ENCODE measurements around the gene RNF217.

The RNF217 gene

GRCh38 chr6:125001684-125002405 lies 39.6 kb downstream of the RNF217 start:
- Histone ChIP-seq H3K4me3 (ENCODE audit: extremely low read depth, insufficient read depth, low read length, poor library complexity, severe bottlenecking) (no peak overlapping the region), H3K4me1 (ENCODE audit: control insufficient read depth, insufficient read depth, low read length, poor library complexity, severe bottlenecking) (peaks cover 32% of the 10 kb centered on the region), H3K27ac (ENCODE audit: low read depth, low read length, severe bottlenecking) (peak overlapping the region; percentile 87), H3K9me3 (ENCODE audit: control insufficient read depth, low read length) (no peaks in the 10 kb centered on the region), H3K36me3 (ENCODE audit: control insufficient read depth, insufficient read depth, low read length) (peaks cover 18% of the 10 kb centered on the region)
- WGBS, 2 experiments (ENCODE audit: insufficient coverage in 2 of 2), result 51 to 75% methylated on average over 3 of the region's 4 CpGs

- peak overlapping the region; percentile 87 for H3K27ac ChIP-seq (ENCODE audit: low read depth, low read length, severe bottlenecking)
- peaks cover 13% of the 10 kb centered on the region for H3K36me3 ChIP-seq (ENCODE audit: control insufficient read depth, insufficient read depth, low read length)
- H3K4me3 ChIP-seq (ENCODE audit: extremely low read depth, insufficient read depth, low read length, poor library complexity, severe bottlenecking), result no peak overlapping the region
- H3K9me3 ChIP-seq (ENCODE audit: control insufficient read depth, low read length), result no peaks in the 10 kb centered on the region
- H3K4me1 ChIP-seq (ENCODE audit: control insufficient read depth, insufficient read depth, low read length, poor library complexity, severe bottlenecking), result peaks cover 35% of the 10 kb centered on the region
- WGBS, 2 experiments (ENCODE audit: insufficient coverage in 2 of 2), result 82% methylated on average over 5 to 6 of the region's 8 CpGs
Observed at GRCh38 chr6:125002406-125002741, 40.1 kb downstream of the RNF217 start.

- Histone ChIP-seq H3K9me3 (ENCODE audit: control insufficient read depth, low read length) (no peaks in the 10 kb centered on the region), H3K36me3 (ENCODE audit: control insufficient read depth, insufficient read depth, low read length) (peaks cover 6% of the 10 kb centered on the region), H3K4me1 (ENCODE audit: control insufficient read depth, insufficient read depth, low read length, poor library complexity, severe bottlenecking) (peaks cover 35% of the 10 kb centered on the region), H3K27ac (ENCODE audit: low read depth, low read length, severe bottlenecking) (peak overlapping the region; percentile 87), H3K4me3 (ENCODE audit: extremely low read depth, insufficient read depth, low read length, poor library complexity, severe bottlenecking) (no peak overlapping the region)
- 100% methylated on average over 1 of the region's 2 CpGs for WGBS, 2 experiments (ENCODE audit: insufficient coverage in 2 of 2)
Observed at GRCh38 chr6:125003070-125003469, 40.8 kb downstream of the RNF217 start.

DNA sequence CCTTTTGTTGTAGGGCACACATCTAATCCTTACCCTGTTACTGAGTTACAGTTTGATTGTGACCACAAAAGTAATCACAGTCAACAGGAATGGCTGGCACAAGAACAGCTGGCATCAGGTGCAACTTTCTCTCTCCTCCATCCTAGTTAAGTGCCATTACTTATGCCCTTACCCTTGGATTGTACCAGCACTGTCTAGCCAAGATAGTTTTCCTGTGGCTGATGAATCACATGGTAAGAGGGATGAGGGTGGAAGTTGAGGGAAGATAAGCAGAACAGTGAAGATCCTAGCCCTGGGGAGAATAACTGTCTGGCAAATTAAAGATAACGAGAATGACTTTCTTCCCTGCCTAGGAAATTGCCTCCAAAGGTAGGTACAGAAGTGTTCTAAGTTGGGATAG lies 42.0 kb downstream of the RNF217 start:
- Histone ChIP-seq H3K9me3 (ENCODE audit: control insufficient read depth, low read length) (no peaks in the 10 kb centered on the region), H3K36me3 (ENCODE audit: control insufficient read depth, insufficient read depth, low read length) (peaks cover under 1% of the 10 kb centered on the region), H3K27ac (ENCODE audit: low read depth, low read length, severe bottlenecking) (no peak overlapping the region), H3K4me3 (ENCODE audit: extremely low read depth, insufficient read depth, low read length, poor library complexity, severe bottlenecking) (no peak overlapping the region), H3K4me1 (ENCODE audit: control insufficient read depth, insufficient read depth, low read length, poor library complexity, severe bottlenecking) (peaks cover 36% of the 10 kb centered on the region)
- 100% methylated on average over 1 of the region's 1 CpG; no CpG with 5 or more reads in 1 of the 2 experiments for WGBS, 2 experiments (ENCODE audit: insufficient coverage in 2 of 2)

DNA sequence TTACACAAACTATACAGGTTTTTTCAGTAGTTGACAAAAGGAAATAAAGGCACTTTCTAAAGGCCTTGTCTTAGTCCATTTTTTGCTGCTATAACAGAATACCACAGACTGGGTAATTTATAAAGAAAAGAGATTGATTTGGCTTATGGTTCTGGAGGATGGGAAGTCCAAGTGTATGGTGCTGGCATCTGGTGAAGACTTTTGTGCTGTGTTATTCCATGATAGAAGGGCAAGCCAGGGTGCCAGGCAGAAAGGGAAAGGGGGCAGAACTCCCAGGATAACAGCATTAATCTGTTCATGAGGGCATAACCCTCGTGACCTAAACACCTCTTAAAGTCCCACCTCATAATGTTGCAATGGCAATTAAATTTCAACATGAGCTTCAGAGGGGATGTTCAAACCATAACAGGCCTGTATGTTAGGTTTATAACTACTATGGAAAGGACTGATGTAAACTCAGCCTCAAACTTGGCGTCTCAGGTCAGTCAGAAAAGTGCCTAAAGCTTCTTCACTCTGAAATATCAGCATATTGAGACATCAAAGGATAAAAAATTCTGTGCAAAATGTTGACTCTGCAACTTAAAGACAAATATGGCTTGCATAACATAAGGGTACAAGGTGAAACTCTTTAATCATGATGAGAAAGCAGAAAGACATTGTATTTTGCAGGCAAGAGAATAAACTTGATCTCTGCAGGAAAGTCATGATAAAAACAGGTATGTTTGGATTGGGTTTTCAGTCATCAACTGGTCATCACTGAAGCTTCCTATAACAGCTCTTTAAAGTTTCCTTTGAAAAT lies 42.8 kb downstream of the RNF217 start:
- Histone ChIP-seq H3K36me3 (ENCODE audit: control insufficient read depth, insufficient read depth, low read length) (no peaks in the 10 kb centered on the region), H3K4me1 (ENCODE audit: control insufficient read depth, insufficient read depth, low read length, poor library complexity, severe bottlenecking) (peaks cover 36% of the 10 kb centered on the region), H3K4me3 (ENCODE audit: extremely low read depth, insufficient read depth, low read length, poor library complexity, severe bottlenecking) (no peak overlapping the region), H3K27ac (ENCODE audit: low read depth, low read length, severe bottlenecking) (no peak overlapping the region), H3K9me3 (ENCODE audit: control insufficient read depth, low read length) (no peaks in the 10 kb centered on the region)
- 100% methylated on average over 1 of the region's 2 CpGs; no CpG with 5 or more reads in 1 of the 2 experiments for WGBS, 2 experiments (ENCODE audit: insufficient coverage in 2 of 2)

DNA sequence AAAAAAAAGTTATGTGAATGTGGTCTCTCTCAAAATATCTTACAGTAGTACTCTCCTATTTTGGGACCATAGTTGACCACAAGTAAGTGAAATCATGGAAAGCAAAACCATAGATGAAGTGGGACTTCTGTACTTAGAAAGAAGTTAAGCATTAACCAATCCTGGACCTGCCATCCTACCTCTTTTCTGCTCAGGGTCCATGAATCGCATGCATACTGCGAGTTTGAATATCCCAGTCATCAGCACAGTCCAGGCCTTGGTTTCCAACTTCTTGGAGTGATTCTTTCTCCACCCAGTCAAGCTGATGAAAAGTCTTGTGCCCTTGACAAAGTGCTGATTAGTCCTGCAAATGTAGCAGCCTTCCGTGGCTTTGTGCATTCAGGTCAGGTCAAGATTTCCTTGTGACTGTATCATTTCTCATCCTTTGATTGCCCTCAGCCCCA lies 46.0 kb downstream of the RNF217 start:
- Histone ChIP-seq H3K4me1 (ENCODE audit: control insufficient read depth, insufficient read depth, low read length, poor library complexity, severe bottlenecking) (peaks cover 16% of the 10 kb centered on the region), H3K9me3 (ENCODE audit: control insufficient read depth, low read length) (no peaks in the 10 kb centered on the region), H3K4me3 (ENCODE audit: extremely low read depth, insufficient read depth, low read length, poor library complexity, severe bottlenecking) (no peak overlapping the region), H3K27ac (ENCODE audit: low read depth, low read length, severe bottlenecking) (no peak overlapping the region), H3K36me3 (ENCODE audit: control insufficient read depth, insufficient read depth, low read length) (no peaks in the 10 kb centered on the region)
- whole genome bisulfite sequencing, 2 experiments (ENCODE audit: insufficient coverage in 2 of 2), result 65 to 67% methylated on average over 3 of the region's 3 CpGs

- no CpG with 5 or more reads among the region's 1 CpG for WGBS, 2 experiments (ENCODE audit: insufficient coverage in 2 of 2)
- no peak overlapping the region for H3K27ac ChIP-seq (ENCODE audit: low read depth, low read length, severe bottlenecking)
Observed at GRCh38 chr6:125008957-125009356, 46.7 kb downstream of the RNF217 start.

GRCh38 chr6:125009578-125009977 lies 47.3 kb downstream of the RNF217 start:
- no peaks in the 10 kb centered on the region for H3K36me3 ChIP-seq (ENCODE audit: control insufficient read depth, insufficient read depth, low read length)
- WGBS, 2 experiments (ENCODE audit: insufficient coverage in 2 of 2), result 85 to 88% methylated on average over 3 of the region's 4 CpGs
- H3K9me3 ChIP-seq (ENCODE audit: control insufficient read depth, low read length), result no peaks in the 10 kb centered on the region
- peaks cover 11% of the 10 kb centered on the region for H3K4me1 ChIP-seq (ENCODE audit: control insufficient read depth, insufficient read depth, low read length, poor library complexity, severe bottlenecking)
- no peak overlapping the region for H3K4me3 ChIP-seq (ENCODE audit: extremely low read depth, insufficient read depth, low read length, poor library complexity, severe bottlenecking)
- H3K27ac ChIP-seq (ENCODE audit: low read depth, low read length, severe bottlenecking), result no peak overlapping the region

More at GRCh38 chr6:125008957-125009356, 46.7 kb downstream of the RNF217 start:
- Histone ChIP-seq H3K36me3 (ENCODE audit: control insufficient read depth, insufficient read depth, low read length) (no peaks in the 10 kb centered on the region), H3K4me1 (ENCODE audit: control insufficient read depth, insufficient read depth, low read length, poor library complexity, severe bottlenecking) (peaks cover 10% of the 10 kb centered on the region), H3K4me3 (ENCODE audit: extremely low read depth, insufficient read depth, low read length, poor library complexity, severe bottlenecking) (no peak overlapping the region), H3K9me3 (ENCODE audit: control insufficient read depth, low read length) (no peaks in the 10 kb centered on the region)

DNA sequence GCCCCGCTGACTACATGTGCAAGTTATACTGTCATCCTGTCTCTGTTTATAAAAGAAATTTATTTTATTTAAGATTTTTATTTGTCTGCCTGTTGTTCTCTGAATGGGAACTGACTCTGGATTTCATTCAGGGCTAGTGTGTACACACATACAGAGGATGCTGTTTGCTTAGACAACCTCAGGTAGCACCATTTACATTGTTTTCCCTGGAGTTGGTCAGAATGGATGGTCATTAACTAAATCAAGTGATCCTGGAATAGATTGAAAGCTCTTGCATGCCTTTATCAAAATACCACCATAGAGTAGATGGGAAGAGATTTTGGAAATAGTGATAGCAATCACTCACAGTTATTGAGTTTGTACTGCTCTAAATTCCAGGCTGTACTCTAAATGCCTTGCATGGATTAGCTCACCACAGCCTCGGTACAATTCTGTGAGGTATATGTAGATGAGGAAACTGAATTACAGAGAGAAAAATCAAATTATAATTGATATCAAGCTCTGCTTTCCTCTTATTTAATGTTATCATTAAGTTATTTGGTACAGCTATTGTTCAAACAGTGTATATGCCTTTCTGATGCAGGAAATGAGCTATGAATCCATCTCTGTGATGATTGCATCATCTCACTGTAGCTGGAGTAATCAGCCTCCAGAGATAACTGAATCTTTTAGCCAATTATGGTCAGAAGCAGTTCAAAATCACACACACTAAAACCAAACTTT lies 51.9 kb downstream of the RNF217 start:
- WGBS, 2 experiments (ENCODE audit: insufficient coverage in 2 of 2), result no CpG with 5 or more reads among the region's 2 CpGs
- no peak overlapping the region for H3K4me3 ChIP-seq (ENCODE audit: extremely low read depth, insufficient read depth, low read length, poor library complexity, severe bottlenecking)
- peak overlapping the region; percentile 8 for H3K27ac ChIP-seq (ENCODE audit: low read depth, low read length, severe bottlenecking)
- no peaks in the 10 kb centered on the region for H3K9me3 ChIP-seq (ENCODE audit: control insufficient read depth, low read length)
- H3K4me1 ChIP-seq (ENCODE audit: control insufficient read depth, insufficient read depth, low read length, poor library complexity, severe bottlenecking), result peaks cover 6% of the 10 kb centered on the region
- H3K36me3 ChIP-seq (ENCODE audit: control insufficient read depth, insufficient read depth, low read length), result peaks cover 3% of the 10 kb centered on the region

GRCh38 chr6:125014661-125014957 lies 52.4 kb downstream of the RNF217 start:
- Histone ChIP-seq H3K36me3 (ENCODE audit: control insufficient read depth, insufficient read depth, low read length) (peaks cover 3% of the 10 kb centered on the region), H3K4me1 (ENCODE audit: control insufficient read depth, insufficient read depth, low read length, poor library complexity, severe bottlenecking) (peaks cover 6% of the 10 kb centered on the region), H3K9me3 (ENCODE audit: control insufficient read depth, low read length) (no peaks in the 10 kb centered on the region), H3K27ac (ENCODE audit: low read depth, low read length, severe bottlenecking) (no peak overlapping the region), H3K4me3 (ENCODE audit: extremely low read depth, insufficient read depth, low read length, poor library complexity, severe bottlenecking) (no peak overlapping the region)

Measured in mesodermal cell (in vitro differentiated cells).